D341Med (cell line): ENCODE measurements around the gene SH3PXD2A.
"Not testable (repeated sequence)": the region's sequence is repeated elsewhere in the genome, so short reads cannot be mapped to it uniquely, and the experiment has no call there.

Experiments
- DNase-seq: peaks from one replicate; pipeline ENCODE4 v3.0.0; 2012; ENCODE audit warnings: low spot score

Gene SH3PXD2A

DNA sequence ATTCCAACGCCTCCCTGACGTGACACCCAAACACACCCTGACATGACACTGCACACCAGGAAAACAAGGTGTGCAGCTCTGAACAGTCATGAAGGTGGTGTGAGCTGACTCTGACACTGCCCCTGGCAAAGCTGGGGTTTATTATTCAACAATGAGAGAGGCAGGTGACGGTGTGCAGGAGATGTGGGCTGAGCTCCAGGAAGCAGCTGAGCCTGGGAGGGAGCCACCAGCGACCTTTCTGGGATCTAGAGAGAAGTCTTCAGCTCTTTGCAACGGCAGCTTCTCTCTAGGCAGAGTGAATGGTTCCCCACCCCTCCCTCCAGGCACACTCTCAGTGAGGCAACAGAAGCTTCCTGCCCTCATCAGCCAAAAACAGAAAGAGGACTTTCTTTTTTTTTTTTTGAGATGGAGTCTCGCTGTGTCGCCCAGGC is 65.6 kb downstream of the SH3PXD2A start:
- DNase-seq: no peak

DNA sequence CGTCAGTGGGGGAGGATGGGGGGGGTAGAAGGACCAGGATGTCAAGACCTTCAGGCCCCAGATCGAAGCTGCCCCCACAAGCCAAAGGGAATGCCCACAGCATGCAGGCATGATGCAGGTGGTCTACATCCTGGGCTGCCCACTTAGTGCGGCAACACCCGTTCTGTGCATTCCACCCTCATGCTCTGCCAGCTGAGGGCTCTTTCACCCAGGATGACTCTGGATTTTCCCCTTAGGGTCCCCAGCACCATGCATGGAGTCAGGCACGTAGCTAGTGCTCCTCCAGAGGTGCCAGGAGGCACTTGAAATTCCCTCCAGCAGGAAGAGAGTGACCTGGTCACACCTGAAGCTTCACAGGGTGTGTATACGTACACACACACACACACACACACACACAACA is 66.2 kb downstream of the SH3PXD2A start:
- DNase-seq: no peak

DNA sequence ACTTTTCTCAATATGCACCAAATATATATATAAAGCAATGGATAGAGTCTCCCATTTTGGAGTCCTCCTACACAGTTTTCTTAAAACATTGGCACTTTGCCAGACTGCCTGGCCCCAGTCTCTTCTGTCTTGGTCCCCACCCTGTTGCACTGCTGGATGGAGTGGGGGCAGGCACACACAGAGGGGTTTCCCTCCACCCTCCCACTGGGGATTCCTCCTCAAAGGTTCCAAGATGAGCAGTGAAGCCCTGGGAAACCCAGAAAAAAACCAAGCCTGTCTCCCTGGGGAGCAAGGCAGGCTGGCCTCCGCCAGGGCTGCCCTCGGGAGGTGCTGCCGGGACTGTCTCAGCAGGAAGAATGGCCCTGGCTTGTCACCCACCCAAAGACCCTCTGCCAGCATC is 68.0 kb downstream of the SH3PXD2A start:
- no peak for DNase-seq

DNA sequence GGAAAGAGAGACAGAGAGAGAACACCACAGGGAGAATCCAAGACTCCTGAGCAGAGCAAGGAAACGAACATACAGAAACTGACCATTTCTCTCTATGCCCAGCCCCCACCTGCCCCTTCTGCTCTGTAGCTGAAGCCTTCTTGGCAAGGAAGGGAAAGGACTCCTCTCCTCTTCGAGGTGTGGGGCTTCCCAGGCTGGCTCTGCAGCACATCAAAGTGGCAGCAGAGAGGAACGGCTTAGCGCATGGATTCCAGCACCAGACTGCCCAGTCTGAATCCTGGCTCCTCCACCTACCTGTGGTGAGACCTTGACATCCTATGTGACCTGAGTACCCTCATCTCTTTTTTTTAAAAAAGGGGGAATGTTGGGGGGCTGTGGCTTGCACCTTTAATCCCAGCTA is 69.4 kb downstream of the SH3PXD2A start:
- DNase-seq: no peak

DNA sequence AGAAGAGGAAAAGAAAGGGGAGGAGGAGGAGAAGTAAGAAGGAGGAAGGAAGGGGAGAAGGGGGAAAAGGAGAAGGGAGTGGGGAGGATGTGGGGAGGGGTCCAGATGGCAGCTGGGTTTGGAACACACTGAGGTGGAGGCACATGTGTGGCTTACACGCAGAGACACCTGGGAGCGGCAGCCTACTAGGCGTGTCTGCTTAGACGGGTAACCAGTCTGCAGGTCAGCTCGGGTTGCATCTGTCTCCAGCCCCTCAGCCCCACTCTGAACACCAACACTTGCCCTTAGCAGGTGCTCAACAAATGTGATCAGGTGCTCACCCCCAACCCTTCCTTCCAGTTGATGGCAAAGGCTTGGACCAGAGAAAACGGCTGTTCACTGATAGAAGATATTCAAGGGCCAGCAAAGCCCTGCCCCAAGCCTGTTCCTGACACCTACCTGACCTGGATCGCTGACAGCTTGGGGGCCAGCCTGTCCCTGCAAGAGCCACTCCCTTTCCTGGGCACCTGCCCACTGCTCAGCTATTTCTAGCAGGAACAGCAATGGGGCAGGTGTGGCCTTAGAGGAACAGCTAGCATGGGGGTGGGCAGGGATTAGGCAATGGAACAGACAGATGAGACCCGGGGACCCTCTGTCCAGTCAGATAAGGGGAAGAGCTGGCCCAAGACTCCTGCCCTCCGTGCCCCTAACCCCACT is 70.5 kb downstream of the SH3PXD2A start:
- DNase-seq: no peak

DNA sequence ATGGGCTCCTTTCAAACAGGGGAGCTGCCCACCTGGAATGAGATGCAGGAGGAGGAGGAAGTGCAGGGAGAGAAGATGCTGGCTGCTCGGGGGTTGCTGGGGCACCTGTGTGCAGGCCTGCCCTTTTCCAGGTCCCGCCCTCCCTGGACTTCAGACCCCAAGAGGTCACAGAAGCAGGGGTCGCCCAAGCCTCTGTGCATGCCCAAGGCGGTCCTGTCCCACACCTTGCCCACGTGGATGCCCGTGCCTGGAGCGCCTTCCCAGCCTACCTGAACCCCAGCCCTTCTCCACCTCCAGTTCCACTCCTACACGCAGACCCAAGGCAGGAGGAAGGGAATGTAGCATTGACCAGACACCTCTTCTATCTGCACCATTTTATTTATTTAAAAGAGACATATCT is 71.3 kb downstream of the SH3PXD2A start:
- no peak for DNase-seq

DNA sequence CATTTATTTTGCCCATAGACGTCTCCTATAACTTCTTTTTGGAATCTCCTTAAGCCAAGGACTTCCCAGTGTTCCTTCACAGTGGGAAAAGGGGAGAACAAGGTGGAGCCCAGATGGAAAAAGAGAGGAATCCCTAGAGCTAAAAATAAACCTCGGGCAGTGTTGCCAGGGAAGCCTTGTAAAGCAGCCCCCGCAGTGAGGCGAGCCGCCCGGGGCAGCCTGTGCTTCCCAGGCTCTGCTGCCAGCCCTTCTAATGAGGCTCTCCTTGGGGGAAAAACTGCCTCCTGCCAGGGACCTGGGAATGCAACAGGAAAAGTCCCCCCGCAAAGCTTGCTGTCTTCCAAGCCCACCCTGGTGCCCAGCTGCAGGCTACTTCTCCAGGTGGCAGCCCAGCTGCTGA is 71.7 kb downstream of the SH3PXD2A start:
- no peak for DNase-seq

DNA sequence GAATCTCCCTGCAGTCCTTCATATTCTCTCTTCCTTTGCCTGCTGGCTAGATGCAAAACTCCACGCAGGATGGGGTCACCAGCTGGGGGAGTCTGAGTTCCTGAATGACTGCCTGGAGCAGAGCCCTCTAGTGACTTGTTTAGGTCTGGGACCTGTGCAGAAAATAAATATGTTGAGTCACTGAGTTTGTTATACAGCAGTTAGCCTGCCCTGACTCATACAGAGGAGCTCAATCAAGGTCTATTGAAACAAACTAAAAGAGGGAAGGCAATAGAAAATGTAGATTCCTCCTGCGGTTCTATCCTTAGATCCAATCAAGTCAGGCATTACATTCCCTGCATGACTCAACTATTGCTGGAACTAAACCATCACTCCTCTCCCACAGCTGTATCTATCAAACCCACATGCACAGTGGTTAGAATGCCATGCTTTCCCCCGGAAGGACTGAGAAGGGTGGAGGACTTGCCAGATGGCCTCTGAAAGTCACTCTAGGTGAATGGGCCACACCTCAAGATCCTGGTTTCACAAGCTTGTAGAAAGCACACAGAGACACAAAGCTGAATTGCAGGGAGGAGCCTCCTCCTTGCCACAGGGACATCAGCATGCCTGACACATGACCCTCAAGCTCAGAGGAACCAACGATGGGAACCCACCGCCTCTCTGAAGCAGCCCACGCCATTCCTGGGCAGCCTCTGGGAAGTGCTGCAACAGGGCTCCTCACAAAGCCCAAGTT is 73.9 kb downstream of the SH3PXD2A start:
- DNase-seq: no peak

DNA sequence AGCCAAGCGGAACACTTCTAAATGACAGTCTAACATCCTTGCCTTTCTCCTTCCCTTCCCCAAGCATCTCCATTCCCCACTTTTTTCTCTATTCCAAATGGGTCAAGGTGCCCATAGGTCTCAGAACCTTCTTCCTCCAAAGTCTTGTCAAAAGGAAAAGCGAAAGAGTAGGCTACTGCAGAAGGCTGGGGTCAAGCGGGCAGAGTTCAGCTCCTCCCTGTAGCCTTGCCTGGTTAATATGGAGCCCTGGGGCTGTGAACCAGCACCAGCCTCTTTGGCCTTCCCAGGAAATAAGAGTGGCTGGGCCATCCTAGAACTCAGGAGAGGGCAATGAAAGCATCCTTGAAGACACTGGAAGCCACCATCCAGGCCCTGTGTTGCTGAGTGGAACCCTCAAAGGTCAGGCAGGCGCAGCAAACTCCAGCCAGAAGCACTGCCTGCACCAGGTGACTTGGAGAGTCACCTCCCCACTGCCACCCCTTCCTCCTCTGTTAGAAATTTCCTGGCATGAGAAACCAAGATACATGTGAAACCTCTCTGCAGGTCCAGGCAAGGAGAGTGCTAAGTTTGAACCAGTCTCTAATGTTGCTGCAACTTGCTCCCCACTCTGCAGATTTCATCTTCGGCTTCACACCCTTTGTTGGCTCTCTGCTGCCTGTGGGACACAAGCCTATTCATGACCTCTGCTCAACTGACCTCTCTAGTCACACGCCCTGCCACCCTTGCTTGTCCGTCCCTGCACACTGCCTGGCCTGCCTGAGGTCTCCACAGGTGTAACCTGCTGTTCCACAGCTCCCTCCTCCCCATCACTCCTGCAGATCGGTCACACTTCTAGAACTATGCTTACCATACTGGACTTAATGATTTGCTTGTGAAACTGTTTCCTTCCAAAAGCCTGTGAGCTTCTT is 74.9 kb downstream of the SH3PXD2A start:
- no peak for DNase-seq

DNA sequence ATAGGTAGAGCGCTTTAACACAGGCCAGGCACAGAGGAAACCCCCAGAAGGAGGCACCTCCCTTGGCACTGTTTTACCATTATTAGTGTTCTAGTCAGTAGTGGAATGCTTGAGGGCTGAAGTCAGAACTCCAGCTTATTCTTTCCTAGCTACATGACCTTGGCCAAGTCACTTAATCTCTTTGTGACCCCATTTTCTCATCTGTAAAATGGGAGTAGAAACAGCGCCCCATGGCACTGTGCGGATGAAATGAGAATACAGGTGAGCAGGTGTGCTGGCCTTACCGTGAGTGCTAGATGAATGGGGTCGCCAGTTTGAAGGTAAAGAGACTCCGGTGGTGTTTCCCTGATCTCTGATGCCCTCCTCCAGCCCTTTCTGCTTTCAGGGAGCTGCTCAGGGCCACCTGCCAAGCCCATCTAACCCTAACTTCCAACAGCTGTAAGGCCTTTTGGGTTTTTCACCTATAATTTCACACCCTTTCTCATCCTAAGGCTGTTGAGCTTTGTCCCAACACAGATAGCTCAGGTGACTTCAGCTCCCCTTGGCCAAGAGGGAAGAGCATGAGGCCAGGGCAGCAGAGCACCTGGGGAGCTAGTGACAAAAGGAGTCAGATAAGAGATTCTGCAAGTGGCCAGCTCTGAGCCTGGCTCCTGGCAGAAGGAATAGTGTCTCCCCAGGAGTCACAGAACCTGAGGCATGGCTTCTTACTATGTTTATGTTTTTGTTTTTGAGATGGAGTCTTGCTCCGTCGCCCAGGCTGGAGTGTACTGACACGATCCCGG is 76.8 kb downstream of the SH3PXD2A start:
- no peak for DNase-seq

DNA sequence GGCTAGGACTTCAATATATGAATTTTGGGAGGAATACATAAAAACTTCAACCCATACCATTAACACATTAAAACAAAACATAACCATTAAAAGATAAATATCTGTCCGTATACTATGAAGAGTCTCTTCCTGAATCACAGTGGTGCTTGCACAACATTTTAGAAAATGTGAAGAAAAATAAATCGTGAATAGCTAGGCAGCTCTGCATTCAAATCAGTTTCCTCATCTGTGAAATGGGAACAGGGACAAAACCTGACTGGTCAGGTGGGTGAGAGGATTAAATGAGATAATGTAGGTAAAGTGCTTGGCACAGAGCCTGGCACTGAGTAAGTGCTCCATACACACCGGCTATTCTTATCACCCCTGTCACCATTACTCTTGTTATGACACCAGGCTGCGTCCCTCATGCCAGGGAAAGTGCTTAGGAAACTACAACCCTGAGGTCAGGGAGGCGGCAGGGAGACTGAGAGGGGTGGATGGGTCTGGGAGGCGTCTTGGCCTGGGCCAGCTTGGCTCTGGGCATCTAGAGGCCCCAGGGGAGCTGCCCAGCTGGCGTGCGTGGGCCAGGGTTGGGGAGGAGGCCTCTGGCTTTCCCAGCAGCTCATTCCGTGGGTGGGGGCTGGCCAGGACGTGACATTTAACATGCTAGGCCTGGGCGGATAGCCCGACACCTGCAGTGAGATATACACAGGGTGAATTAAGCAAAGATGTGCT is 78.3 kb downstream of the SH3PXD2A start:
- no peak for DNase-seq

DNA sequence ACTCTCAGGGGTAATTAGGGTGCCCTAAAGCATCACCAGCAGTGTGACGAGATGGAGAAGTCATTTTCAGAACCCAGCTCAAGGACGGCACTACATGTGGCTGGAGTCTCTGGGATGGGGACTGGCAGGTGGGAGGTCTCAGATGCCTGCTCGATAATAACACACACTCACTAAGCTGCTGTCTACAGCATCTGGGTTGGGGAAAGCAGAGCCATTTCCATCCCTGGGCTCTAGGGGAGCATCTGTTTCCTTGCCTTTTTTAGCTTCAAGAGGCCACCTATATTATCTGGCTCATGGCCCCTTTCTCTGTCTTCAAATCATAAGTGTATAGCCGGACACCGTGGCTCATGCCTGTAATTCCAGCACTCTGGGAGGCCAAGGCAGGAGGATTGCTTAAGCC is 79.6 kb downstream of the SH3PXD2A start:
- DNase-seq: no peak

DNA sequence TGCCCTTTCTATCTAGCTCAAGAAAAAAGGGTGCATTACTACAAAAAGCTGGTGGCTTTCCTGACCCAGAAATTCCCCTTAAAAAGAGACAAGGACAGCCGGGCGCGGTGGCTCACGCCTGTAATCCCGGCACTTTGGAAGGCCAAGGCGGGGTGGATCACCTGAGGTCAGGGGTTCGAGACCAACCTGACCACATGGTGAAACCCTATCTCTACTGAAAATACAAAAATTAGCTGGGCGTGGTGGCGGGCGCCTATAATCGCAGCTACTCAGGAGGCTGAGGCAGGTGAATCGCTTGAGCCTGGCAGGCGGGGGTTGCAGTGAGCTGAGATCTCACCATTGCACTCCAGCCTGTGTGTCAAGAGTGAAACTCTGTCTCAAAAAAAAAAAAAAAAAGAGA is 82.5 kb downstream of the SH3PXD2A start:
- DNase-seq: not testable (repeated sequence)

DNA sequence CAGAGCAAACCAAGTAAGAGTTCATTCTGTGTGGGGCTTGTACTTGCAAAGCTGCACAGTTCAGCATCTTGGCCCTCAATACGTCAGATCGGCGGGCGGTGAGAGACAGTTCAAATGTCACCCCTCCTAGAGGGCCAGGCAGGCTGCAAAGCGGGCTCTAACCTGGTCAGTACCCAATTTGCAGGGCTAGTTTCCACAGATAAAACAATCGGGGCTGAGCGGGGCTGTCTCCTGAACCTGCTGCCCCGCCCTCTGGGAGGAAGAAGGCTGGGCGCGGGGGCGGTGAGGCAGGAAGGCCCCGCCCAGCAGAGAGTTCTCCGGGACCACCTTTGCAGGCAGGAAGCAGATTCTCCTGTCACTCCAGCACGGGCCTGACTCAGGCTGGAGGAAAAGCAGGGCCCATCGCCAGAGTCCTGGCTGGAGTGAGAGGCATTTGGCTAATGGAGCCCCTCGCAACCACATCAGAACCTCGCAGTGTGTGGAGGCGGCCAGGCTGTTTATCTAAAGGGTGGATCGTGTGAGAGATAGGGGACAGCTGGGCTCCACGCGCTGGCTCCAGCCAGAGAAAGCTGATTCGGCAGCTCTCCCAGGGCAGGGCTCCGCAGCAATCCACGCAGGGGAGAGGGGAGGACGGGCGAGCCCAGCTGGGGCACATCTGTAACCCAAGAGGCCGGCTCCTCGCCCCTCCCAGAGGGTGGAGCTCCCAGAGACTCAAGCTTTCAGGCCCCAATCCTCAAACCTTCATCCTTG is 83.1 kb downstream of the SH3PXD2A start:
- peak; percentile 42 for DNase-seq

DNA sequence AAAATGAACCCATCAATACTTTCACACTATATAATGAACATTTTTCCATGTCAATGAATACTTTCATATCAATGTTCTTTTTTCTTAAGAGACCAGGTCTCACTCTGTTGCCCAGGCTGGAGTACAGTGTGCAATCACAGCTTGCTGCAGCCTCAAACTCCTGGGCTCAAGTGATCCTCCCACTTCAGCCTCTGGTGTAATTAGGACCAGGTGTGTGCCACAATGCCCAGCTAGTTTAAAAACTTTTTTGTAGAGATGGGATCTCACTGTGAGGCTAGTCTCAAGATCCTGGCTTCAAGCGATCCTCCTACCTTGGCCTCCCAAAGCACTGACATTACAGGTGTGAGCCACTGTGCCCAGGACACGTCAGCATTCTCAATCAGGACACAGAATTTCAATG is 85.2 kb downstream of the SH3PXD2A start:
- DNase-seq: no peak

DNA sequence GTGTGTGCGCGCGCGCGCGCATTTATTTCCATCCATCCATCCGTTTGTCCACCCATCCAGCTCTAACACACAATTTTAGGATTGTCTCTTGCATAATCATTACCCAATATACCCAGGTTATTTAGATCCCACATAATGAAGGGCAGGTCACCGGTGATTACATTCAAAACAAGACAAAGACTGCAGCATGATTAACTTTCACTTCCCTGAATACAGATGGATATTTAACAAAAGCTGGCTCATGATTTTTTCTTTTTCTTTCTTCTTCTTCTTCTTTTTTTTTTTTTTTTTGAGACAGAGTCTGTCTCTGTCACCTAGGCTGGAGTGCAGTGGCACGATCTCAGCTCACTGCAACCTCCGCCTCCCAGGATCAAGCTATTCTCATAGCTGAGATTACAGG is 86.2 kb downstream of the SH3PXD2A start:
- DNase-seq: no peak

DNA sequence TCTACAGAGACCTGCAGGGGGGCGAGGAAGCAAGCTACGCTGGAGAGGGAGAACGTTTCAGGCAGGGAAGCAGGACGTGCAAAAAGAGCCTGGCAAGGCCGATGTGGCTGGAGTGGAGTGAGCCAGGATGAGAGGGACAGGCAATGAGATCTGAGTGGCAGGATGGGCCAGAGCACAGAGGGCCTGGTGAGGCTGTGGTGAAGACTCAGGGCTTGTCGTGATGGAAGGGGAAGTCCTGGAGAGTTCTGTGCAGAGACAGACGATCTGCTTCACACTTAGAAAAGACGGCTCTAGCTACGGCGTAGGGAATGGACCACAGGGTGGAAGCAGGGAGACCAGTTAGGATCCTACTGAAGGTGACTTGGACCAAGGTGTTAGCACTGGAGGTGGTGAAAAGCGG is 87.0 kb downstream of the SH3PXD2A start:
- no peak for DNase-seq

DNA sequence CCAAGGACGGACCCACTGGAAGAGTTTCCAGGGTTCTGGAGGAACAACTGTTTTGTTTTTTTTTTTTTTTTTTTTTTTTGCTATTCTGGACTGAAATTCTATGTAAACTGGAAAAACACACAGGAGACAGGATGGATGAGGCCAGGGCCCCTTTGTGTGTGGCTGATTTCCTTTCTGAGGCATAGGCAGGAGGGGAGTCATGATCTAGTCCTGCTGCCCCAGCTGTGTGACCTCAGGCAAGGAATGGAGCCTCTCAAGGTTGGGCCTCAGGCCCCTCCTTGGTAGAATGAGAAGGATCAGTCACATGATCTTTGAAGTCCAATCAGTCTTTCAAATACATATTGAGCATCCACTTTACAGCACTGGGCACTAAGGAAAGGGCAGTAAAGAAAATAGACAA is 87.6 kb downstream of the SH3PXD2A start:
- DNase-seq: no peak

DNA sequence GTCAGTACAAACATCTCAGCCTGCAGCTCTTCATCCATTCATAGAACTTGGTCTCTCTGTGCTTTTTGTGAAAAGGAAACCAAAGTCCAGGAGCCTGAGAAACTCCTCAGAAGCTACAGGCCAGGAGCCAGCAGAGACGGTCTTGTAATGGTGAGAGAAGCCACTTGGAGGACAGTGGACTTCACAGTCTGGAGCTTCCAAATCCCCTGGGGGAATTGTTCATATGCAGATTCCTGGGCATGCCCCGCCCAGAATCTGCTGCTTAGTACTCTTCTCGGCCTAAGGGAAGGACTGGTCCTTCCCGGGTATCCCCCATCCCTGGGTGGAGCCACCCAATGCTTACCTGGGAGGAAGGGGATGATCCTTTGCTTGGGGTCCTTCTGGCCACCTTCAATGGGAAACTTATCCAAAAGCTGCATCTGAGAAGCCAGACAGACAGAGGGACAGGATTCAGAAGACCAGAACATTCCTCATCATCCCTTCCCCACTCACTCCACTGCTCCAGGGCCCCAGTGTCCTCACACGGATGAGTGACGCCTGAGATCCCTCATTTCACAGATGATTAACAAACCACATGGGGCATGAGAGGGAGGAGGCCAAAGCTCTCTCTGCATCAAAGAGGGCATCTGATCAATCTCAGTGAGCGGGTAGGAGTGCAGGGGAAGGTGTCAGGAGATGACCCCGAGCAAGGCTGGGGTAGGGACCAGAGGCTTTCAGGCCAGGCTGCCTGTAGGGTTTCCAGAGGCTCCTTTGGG is 88.4 kb downstream of the SH3PXD2A start:
- no peak for DNase-seq

DNA sequence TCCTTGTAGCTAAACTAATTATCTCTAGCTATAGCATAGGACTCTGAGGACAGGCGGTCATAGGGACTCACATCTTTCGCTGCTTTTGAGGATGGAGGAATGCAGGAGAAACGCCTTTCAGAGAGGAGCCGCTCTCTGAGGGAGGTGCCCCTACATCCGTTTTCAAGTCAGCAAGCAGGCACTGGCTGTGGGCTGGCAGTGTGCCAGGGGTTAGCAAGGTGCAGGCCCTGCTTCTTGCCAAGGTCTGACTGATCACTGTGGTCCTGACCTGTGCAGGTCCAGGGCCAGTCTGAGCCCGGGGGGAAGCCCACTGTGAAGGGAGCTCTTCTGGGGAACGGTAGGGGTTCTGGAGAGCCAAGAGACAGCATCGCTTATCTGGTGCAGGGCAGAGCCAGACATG is 89.4 kb downstream of the SH3PXD2A start:
- no peak for DNase-seq
